Esophagus squamous epithelium (tissue), 5 donors: Measurements from ENCODE around the gene TMEM164. TPM values are rescaled to one million over a fixed set of nuclear protein-coding genes. Genes with fewer than 3 reads are reported as not detected.
"Not testable (repeated sequence)": the region's sequence is repeated elsewhere in the genome, so short reads cannot be mapped to it uniquely, and the experiment has no call there.

Experiments used
- DNase-seq: peaks from one replicate; lab custom pipeline; 2025; lab: John Stamatoyannopoulos, UW
- H3K27ac ChIP-seq, 4 donors: fragments of 200-600 bp; sonication (generic); one replicate each; pipeline ENCODE4 v1.5.1; 2016 to 2019; ENCODE audit warnings: mild to moderate bottlenecking in 1 of 4
- H3K27me3 ChIP-seq, 4 donors: fragments of 200-600 bp; sonication (generic); 1 replicate in 3 of 4; 2 replicates in 1 of 4; pipeline versions ENCODE4 v1.5.1 to v1.6.0; 2017 to 2021; ENCODE audit warnings: antibody characterized with exemption in 1 of 4
- H3K36me3 ChIP-seq, 3 donors: fragments of 200-600 bp; sonication (generic); one replicate each; pipeline ENCODE4 v1.5.1; 2016 to 2019
- H3K4me1 ChIP-seq, 3 donors: fragments of 200-600 bp; sonication (generic); one replicate each; pipeline ENCODE4 v1.5.1; 2017 to 2019
- H3K4me3 ChIP-seq, 4 donors: fragments of 200-600 bp; sonication (generic); 1 replicate in 3 of 4; 2 replicates in 1 of 4; pipeline ENCODE4 v1.5.1; 2016 to 2019; ENCODE audit warnings: mild to moderate bottlenecking in 2 of 4, moderate library complexity in 1 of 4
- H3K9me3 ChIP-seq, 3 donors: fragments of 200-600 bp; sonication (generic); one replicate each; pipeline ENCODE4 v1.5.1; 2016 to 2019
- POLR2A ChIP-seq, 4 donors: fragments of 450-650 bp; IDR thresholded peaks; one replicate each; pipeline ENCODE4 v1.6.1; 2017; ENCODE audit warnings: antibody characterized with exemption in 4 of 4, mild to moderate bottlenecking in 4 of 4, moderate library complexity in 3 of 4
- WGBS, 2 donors: methylation state at CpG; one replicate each; pipeline ENCODE4 v1.1.5; 2018; 5-methylcytosine and 5-hydroxymethylcytosine counted together
- intact Hi-C: fragments of 100-400 bp; cut with DNase I; formaldehyde crosslinking; loops from one replicate; pipeline ENCODE4 v1.15.0; 2022
- total RNA-seq, 4 donors: library from RNA; depleted of rRNA; stranded (reverse); fragments of >200 nt; gene quantifications; one replicate each; pipeline ENCODE4 v1.1.0, GENCODE V29; 2016
- TF ChIP-seq, protein P1 (sequence below), 6 experiments: fragments of 450-650 bp in 4 of 6; fragments of 200-600 bp in 2 of 6; sonication (generic) in 2 of 6; IDR thresholded peaks; one replicate each; pipeline ENCODE4 v1.5.1; 2016 to 2019; ENCODE audit warnings: antibody characterized with exemption in 6 of 6, mild to moderate bottlenecking in 4 of 6, moderate library complexity in 4 of 6
- donor health status: DM: yes; HTN: yes; CAD: no.

Gene TMEM164
- total RNA-seq, 4 donors from 2014 or later = 18.5 to 27.3 (median 23.6) TPM

DNA sequence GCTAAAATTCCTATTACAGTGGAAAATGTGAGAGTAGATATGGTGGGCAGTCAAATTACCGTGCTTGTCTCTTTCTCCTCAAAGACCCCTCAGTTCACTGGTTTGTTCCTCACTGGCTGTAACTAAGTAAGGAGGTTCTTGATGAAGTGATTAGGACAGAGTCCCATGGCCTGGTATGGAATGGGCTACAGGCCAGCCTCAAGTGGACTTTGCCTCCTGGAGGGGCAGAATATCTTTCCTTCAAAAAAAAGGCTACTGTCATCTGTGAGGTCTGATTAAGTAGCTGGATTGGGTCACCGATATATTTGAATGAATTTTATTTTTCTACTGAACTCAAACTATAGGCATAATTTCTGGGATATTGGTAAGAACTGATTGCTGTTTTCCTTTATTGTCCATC, 38.5 kb upstream of the TMEM164 start:
- intact Hi-C loops = no loop called here
- TF ChIP-seq POLR2A (IDR thresholded peaks at IDR 0.05) = no peak
- TF ChIP-seq, protein P1, sequence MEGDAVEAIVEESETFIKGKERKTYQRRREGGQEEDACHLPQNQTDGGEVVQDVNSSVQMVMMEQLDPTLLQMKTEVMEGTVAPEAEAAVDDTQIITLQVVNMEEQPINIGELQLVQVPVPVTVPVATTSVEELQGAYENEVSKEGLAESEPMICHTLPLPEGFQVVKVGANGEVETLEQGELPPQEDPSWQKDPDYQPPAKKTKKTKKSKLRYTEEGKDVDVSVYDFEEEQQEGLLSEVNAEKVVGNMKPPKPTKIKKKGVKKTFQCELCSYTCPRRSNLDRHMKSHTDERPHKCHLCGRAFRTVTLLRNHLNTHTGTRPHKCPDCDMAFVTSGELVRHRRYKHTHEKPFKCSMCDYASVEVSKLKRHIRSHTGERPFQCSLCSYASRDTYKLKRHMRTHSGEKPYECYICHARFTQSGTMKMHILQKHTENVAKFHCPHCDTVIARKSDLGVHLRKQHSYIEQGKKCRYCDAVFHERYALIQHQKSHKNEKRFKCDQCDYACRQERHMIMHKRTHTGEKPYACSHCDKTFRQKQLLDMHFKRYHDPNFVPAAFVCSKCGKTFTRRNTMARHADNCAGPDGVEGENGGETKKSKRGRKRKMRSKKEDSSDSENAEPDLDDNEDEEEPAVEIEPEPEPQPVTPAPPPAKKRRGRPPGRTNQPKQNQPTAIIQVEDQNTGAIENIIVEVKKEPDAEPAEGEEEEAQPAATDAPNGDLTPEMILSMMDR (IDR thresholded peaks at IDR 0.05) = no peak

DNA sequence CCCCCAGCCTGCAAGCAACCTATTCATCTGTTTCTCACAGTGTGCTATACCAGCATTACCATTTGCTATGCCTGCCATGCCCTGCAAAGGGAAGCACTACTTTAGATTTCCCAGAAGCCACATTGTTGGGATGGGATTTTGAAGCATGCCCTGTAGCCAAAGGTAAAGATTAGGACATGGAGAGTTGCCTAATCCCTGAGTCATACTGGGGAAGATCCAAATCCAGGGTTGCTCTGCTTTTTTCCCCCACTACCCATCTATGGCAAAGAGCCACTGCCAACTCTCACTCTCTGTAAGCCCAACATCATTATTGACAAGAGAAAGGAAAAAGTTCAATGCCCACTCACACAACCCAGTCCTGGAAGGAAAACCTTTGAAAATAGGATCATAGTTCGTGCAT, 36.7 kb upstream of the TMEM164 start:
- no peak for TF ChIP-seq POLR2A (IDR thresholded peaks at IDR 0.05)
- TF ChIP-seq, protein P1 (IDR thresholded peaks at IDR 0.05) = no peak
- no peak for DNase-seq
- intact Hi-C loops = no loop called here
- Histone ChIP-seq H3K36me3 (no peaks in the 10 kb centered on the region), H3K27me3 (no peaks in the 10 kb centered on the region), H3K9me3 (no peaks in the 10 kb centered on the region), H3K4me1 (no peaks in the 10 kb centered on the region), H3K27ac (no peak overlapping the region), H3K4me3 (no peak overlapping the region)
- WGBS, 2 donors = 55 to 65% methylated on average over 1 of the region's 1 CpG

More for the DNA sequence above, 38.5 kb upstream of the TMEM164 start:
- H3K4me3 ChIP-seq = no peak overlapping the region
- H3K27me3 ChIP-seq = no peaks in the 10 kb centered on the region
- H3K4me1 ChIP-seq = no peaks in the 10 kb centered on the region
- DNase-seq = no peak
- no peaks in the 10 kb centered on the region for H3K9me3 ChIP-seq
- WGBS, 2 donors = 93 to 100% methylated on average over 1 to 2 of the region's 2 CpGs
- no peak overlapping the region for H3K27ac ChIP-seq
- no peaks in the 10 kb centered on the region for H3K36me3 ChIP-seq

DNA sequence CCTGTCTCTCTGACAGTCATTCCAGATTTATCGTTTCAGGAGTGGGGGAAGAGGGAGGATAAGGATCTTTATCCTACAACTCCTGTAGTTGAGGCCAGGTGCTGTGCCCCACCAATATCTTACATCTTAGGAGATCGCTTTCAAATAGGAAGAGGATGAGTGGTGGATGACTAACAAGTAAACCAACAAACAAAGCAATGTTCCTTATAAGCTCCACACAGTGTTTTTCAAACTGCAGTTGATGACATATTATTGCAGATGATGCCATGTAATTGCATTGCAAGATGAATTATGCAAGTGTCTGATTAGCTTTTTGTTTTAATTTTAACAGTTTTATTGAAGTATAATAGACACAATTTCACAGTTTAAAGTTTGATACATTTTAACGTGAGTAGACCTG, 35.8 kb upstream of the TMEM164 start:
- Histone ChIP-seq H3K27ac (no peak overlapping the region), H3K4me1 (no peaks in the 10 kb centered on the region), H3K9me3 (no peaks in the 10 kb centered on the region), H3K4me3 (no peak overlapping the region), H3K27me3 (no peaks in the 10 kb centered on the region), H3K36me3 (no peaks in the 10 kb centered on the region)
- TF ChIP-seq, protein P1 (IDR thresholded peaks at IDR 0.05) = no peak
- TF ChIP-seq POLR2A (IDR thresholded peaks at IDR 0.05) = no peak
- 59% methylated on average over 3 of the region's 3 CpGs for WGBS, 2 donors
- intact Hi-C loops = no loop called here
- no peak for DNase-seq

DNA sequence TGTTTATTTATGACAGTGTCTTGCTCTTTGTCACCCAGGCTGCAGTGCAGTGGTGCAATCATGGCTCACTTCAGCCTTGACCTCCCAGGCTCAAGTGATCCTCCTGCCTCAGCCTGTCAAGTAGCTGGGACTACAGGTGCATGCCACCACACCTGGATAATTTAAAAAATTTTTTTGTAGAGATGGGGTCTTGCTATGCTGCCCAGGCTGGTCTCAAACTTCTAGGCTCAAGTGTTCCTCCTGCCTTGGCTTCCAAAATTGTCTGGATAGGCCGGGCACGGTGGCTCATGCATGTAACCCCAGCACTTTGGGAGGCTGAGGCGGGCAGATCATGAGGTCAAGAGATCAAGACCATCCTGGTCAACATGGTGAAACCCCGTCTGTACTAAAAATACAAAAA, 32.1 kb upstream of the TMEM164 start:
- H3K4me3 ChIP-seq, H3K27me3 ChIP-seq, H3K36me3 ChIP-seq, DNase-seq, intact Hi-C loops, H3K4me1 ChIP-seq, H3K9me3 ChIP-seq, H3K27ac ChIP-seq: not testable (repeated sequence)
- no CpG with 5 or more reads among the region's 4 CpGs for WGBS, 2 donors

DNA sequence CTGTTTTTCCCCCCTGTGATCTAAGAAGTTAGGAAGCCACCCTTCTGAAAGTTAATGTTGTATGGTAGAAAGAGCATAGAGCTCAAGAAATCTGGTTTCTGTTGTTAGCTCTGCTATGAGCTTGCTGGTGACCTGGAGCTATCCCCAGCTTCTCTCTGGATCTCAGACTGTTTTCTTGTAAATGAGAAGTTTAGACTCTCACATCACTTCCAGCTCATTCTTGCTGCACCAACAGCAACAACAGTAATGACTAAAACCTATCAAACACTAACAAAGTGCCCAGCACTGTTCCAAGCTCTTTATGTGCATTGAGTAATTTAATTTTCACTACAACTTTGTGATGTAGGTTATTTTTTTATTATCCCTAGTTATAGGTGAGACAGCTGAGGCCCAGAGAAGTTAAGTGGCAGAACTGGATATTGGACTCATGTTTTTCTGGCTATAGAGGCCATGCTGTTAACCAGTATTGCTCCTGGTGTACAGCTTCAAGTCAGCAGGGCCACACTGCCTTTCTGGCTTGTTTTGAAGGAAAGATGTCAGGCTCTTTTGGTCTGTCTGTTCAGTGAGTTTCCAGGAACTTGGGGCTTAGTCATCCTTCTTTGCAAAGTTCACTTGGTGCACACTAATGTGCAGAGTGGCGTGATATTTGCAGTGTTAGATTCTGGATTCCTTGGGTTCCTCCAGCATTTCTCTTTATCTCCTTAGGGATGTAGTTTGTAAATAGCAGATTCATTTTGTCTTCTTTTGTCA, 27.8 kb upstream of the TMEM164 start:
- Histone ChIP-seq H3K36me3 (no peaks in the 10 kb centered on the region), H3K9me3 (no peaks in the 10 kb centered on the region), H3K27ac (no peak overlapping the region), H3K27me3 (no peaks in the 10 kb centered on the region), H3K4me1 (no peaks in the 10 kb centered on the region), H3K4me3 (no peak overlapping the region)
- TF ChIP-seq POLR2A (IDR thresholded peaks at IDR 0.05) = no peak
- TF ChIP-seq, protein P1 (IDR thresholded peaks at IDR 0.05) = no peak
- DNase-seq = no peak
- intact Hi-C loops = no loop called here
- WGBS, 2 donors = 63 to 86% methylated on average over 1 of the region's 1 CpG

DNA sequence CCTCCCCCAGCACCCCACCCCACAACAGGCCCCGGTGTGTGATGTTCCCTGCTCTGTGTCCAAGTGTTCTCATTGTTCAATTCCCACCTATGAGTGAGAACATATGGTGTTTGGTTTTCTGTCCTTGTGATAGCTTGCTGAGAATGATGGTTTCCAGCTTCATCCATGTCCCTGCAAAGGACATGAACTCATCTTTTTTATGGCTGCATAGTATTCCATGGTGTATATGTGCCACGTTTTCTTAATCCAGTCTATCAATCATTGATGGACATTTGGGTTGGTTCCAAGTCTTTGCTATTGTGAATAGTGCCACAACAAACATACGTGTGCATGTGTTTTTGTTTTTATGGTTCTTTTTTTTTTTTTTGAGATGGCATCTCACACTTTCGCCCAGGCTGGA, 17.7 kb upstream of the TMEM164 start:
- DNase-seq, intact Hi-C loops, H3K9me3 ChIP-seq, H3K27ac ChIP-seq, H3K4me1 ChIP-seq, H3K27me3 ChIP-seq, H3K36me3 ChIP-seq, H3K4me3 ChIP-seq: not testable (repeated sequence)
- WGBS, 2 donors = 60 to 84% methylated on average over 3 to 4 of the region's 4 CpGs
